ENCODE data around the gene HECTD1.
"Not testable (repeated sequence)": the region's sequence is repeated elsewhere in the genome, so short reads cannot be mapped to it uniquely, and the experiment has no call there.

HECTD1 gene

DNA sequence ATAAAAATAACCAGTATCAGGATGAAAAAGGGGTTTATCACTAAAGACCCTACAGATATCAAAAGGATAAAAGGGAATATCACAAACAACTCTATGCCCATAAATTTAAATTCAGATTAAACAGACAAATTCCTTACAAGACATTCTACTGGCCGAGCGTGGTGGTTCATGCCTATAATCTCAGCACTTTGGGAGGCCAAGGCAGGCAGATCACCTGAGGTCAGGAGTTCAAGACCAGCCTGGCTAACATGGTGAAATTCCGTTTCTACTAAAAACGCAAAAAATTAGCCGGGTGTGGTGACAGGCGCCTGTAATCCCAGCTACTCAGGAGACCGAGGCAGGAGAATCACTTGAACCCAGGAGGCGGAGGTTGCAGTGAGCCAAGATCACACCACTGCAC is 15.0 kb downstream of the HECTD1 start:
- not testable (repeated sequence) for DNase-seq

- DNase-seq = no peak
These were observed 16.8 kb downstream of the HECTD1 start for GRCh38 chr14:31190717-31191263.

- DNase-seq = no peak
These were observed 17.4 kb downstream of the HECTD1 start for GRCh38 chr14:31190219-31190603.

DNA sequence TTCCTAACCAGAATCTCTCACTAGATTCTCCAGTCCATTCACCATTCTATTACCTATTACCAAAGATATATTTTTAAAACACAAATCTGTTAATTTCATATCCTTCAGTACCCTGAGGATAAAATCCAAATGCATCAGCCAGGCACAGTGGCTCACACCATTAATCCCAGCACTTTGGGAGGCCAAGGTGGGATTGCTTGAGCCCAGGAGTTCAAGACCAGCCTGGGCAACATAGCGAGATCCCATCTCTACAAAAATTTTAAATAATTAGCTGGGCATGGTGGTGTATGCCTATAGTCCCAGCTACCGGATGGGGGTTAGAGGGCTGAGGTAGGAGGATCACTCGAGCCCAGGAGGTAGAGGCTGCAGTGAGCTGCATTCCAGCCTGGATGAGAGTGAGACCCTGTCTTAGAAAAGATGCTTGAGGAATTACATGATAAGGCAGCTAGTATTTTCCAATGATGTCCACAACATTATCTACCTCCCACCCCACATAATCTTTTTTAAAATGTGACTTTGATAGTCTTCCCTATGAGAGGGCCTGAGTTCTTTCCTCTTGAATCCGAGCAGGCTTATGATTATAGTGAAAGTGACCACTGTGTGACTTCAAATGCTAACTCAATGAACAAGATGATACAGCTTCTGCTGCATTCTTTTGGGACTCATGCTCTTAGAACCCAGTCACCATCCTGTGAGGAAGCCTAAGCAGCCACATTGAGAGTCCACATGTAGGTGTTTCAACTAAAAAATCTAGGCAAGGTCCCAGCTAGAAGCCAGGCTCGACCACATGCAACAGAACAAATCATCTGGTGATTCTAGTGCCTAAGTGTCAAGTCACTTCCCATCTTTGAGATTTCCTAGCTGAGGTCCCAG is 18.0 kb downstream of the HECTD1 start:
- DNase-seq = no peak

DNA sequence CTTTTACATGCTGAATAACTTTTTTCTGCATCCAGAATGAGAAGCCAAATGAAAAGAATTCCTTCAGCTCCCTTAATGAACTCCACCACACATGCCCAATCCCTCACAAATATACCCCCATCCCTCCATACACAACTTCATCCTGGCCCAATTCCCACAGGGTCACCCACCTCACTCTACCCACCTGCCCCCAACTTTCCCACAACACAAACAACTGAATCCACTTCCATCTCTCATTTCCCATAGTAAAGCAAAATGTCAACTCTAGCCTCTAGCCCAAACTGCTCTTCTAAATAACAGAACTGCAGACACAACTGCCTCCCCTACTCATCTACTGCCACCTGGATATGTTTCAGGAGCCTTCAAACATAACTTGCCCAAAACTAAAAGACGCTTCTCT is 18.8 kb downstream of the HECTD1 start:
- DNase-seq = no peak

GRCh38 chr14:31182016-31182415 is 25.6 kb downstream of the HECTD1 start:
- not testable (repeated sequence) for DNase-seq

GRCh38 chr14:31181271-31181670 is 26.3 kb downstream of the HECTD1 start:
- no peak for DNase-seq

GRCh38 chr14:31180299-31181051 is 27.1 kb downstream of the HECTD1 start:
- no peak for DNase-seq

GRCh38 chr14:31174433-31174832 is 33.2 kb downstream of the HECTD1 start:
- DNase-seq = no peak

DNA sequence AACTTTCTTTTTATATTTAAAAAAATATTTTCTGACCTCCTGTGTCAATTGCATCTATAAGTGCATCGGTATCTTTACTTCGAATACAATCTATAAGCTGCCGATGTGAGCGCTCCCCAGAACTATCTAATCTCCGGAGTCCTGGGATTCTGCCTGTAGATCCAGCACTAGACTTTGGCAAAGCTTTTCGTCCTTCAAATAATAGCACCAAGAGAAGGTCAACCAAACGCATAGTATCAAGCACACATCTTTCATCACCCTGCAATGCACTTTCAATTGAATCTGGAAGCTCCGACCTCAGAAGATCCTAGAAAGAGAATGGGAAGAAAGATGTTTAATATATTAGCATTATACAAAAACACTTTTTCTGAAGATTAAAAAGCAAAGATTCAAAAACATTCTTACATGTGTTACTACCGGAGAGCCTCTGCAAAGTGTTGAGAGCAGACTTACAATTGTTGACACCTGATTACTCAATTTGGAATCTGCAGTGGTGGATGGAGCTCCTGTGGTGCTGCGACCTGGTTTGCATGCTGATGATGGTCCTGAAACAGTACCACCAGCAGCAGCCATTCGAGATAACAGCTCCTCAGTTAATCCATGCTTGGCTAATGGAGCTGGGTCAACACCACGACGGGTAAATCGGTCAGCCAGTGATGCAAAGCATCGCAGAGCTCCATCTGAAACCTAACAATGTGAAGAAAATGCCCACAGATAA is 34.3 kb downstream of the HECTD1 start:
- DNase-seq = no peak

GRCh38 chr14:31172084-31172483 is 35.5 kb downstream of the HECTD1 start:
- DNase-seq = no peak

- no peak for DNase-seq
These were observed 37.2 kb downstream of the HECTD1 start for GRCh38 chr14:31170411-31170810.

DNA sequence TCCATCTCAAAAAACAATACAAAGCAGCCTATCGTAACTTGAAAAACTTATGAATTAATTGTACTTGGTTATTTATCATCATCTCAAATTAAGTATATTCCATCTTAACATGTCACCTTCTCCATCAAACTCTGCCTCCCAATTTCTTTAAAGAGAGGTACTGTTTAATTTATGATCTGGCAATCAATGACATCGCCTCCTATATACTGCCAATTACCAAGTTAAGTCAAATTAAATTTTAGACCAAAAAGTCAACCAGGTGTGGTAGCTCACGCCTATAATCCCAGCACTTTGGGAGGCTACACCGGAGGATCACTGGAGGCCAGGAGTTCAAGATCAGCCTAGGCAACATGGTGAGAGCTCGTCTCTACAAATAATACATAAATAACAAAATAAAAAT is 37.7 kb downstream of the HECTD1 start:
- DNase-seq = no peak

DNA sequence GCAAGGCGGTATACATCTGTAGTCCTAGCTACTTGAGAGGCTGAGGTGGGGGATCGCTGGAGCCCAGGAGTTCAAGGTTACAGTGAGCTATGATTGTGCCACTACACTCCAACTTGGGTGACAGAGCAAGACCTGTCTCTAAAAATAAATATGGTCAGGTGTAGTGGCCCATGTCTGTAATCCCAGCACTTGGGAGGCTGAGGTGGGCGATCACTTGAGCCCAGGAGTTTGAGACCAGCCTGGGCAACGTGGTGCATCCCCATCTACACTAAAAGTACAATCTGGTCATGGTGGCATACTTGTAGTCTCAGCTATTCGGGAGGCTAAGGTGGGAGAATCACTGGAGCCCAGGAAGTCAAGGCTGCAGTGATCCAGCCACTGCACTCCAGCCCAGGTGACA is 40.6 kb downstream of the HECTD1 start:
- no peak for DNase-seq

DNA sequence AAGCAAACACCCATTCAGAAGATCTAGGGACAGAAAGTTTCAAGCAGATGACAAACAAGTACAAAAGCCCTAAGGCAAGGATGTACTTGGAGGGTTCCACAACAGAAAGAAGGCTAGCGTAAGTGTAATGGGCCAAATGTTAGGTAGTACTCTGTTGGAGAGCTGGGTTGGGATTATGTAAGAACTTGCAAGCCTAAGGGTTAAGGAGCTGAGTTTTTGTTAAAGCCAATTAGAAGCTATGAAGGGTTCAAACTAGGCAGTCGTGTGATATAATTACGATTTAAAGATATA is 41.4 kb downstream of the HECTD1 start:
- no peak for DNase-seq

DNA sequence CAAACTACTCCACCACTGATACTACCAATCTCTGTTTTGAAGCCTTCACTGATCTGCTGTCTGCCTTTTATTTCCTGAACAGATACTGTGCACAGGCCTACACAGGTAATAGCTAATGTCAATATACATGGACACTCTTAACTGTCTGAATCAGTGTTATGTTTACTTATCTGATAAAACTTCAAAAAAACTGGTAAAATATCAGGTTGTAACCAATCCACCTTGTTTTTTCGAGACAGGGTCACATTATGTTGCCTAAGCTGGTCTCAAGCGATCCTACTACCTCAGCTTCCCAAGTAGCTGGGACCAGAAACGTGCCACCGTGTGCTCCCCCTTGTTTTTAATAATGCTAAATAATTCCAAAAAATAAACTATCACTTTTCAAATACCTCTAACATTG is 43.5 kb downstream of the HECTD1 start:
- no peak for DNase-seq

DNA sequence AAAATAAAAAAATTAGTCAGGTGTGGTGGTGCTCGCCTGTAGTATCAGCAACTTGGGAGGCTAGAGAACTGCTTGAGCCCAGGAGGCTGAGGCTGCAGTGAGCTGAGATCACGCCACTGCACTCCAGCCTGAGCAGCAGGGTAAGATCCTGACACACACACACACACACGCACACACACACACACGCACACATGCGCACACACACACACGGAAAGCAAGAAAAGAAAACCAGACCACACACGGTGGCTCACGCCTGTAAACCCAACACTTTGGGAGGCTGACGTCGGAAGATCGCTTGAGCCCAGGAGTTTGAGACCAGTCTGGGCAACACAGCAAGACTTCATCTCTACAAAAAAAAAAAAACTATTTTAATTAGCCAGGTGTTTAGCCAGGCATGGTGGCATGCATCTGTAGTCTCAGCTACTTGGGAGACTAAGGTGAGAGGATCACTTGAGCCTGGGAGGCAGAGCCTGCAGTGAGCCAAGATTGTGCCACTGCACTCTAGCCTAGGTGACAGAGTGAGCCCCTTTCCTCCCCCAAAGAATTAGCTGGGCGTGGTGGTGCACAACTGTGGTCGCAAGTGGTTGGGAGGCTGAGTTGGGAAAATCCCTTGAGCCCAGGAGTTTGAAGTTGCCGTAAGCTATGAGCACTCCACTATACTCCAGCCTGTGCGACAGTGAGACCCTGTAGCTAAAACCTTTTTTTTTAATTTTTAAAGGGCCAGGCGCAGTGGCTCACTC is 44.5 kb downstream of the HECTD1 start:
- DNase-seq = no peak

GRCh38 chr14:31161274-31161673 is 46.3 kb downstream of the HECTD1 start:
- no peak for DNase-seq

DNA sequence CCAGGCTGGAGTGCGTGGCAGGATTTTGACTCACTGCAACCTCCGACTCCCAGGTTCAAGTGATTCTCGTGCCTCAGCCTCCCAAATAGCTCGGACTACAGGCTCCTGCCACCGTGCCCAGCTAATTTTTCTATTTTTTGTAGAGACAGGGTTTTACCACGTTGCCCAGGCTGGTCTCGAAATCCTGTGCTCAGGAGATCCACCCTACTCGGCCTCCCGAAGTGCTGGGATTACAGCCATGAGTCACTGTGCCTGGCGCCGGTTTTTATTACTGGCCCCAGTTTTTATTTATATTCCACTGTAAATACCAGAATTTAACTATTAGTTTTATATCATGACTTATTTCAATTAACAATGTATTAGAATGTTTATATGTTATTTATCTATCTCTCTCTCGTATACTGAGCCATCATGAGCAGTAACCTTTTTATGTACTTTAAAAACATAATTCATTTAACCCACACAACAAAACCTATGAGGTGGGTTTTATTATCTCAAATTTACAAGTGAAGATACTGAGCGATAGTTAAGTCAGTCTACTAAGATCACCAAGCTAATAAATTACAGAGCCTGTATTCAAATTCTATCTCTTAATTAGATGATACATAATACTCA is 47.8 kb downstream of the HECTD1 start:
- no peak for DNase-seq

GRCh38 chr14:31154956-31155355 is 52.6 kb downstream of the HECTD1 start:
- no peak for DNase-seq

GRCh38 chr14:31142455-31143087 is 65.0 kb downstream of the HECTD1 start:
- DNase-seq = no peak

GRCh38 chr14:31139301-31139847 is 68.2 kb downstream of the HECTD1 start:
- no peak for DNase-seq

Measured in NCI-H1092 (cell line).